Neuronal stem cell (in vitro differentiated cells): ENCODE data around the gene RELN.

ENCODE experiments used
- DNase-seq: peaks from one replicate; pipeline ENCODE4 v3.0.0-alpha.2; 2013; ENCODE audit warnings: low spot score
- H2AFZ ChIP-seq: one replicate; pipeline ENCODE4 v1.6.1; 2013; ENCODE audit warnings: mild to moderate bottlenecking, low read length, inconsistent platforms
- H2AK5ac ChIP-seq: 2 replicates; pipeline ENCODE4 v1.6.1; 2013; ENCODE audit warnings: low read depth, mild to moderate bottlenecking, inconsistent platforms, low read length, moderate library complexity, mixed read lengths
- H2BK120ac ChIP-seq: 2 replicates; pipeline ENCODE4 v1.6.1; 2013; ENCODE audit warnings: low read depth, mild to moderate bottlenecking, inconsistent platforms, low read length, moderate library complexity, mixed read lengths
- H2BK12ac ChIP-seq: one replicate; pipeline ENCODE4 v1.6.1; 2013; ENCODE audit warnings: low read length, inconsistent platforms
- H2BK15ac ChIP-seq: 2 replicates; pipeline ENCODE4 v1.6.1; 2013; ENCODE audit warnings: mild to moderate bottlenecking, low read length, inconsistent platforms, mixed read lengths
- H2BK5ac ChIP-seq: one replicate; pipeline ENCODE4 v1.6.1; 2013; ENCODE audit warnings: inconsistent platforms, mild to moderate bottlenecking, low read length, moderate library complexity
- H3K14ac ChIP-seq: one replicate; pipeline ENCODE4 v1.6.1; 2013; ENCODE audit warnings: low read length, inconsistent platforms
- H3K18ac ChIP-seq: 2 replicates; pipeline ENCODE4 v1.6.1; 2013; ENCODE audit warnings: low read length, inconsistent platforms
- H3K23ac ChIP-seq: 2 replicates; pipeline ENCODE4 v1.6.1; 2013; ENCODE audit warnings: low read depth, mild to moderate bottlenecking, mixed read lengths, low read length, inconsistent platforms; ENCODE audit not compliant: poor library complexity
- H3K27ac ChIP-seq: replicated peaks from 3 replicates; pipeline ENCODE4 v1.5.1; 2013; ENCODE audit warnings: low read length, inconsistent platforms
- H3K27me3 ChIP-seq, 3 experiments: 2 replicates each; pipeline ENCODE4 v1.6.1; 2013; ENCODE audit warnings: low read length in 3 of 3, mild to moderate bottlenecking in 2 of 3, inconsistent platforms in 1 of 3, low read depth in 1 of 3, mixed read lengths in 1 of 3, moderate library complexity in 1 of 3; ENCODE audit not compliant: control insufficient read depth in 3 of 3, insufficient read depth in 3 of 3
- H3K36me3 ChIP-seq, 2 donors: replicated peaks in 1 of 2; 2 replicates each; pipeline ENCODE4 v1.6.1; 2013; ENCODE audit warnings: low read length in 2 of 2; ENCODE audit not compliant: control insufficient read depth in 2 of 2, insufficient read depth in 2 of 2
- H3K4ac ChIP-seq: 2 replicates; pipeline ENCODE4 v1.6.1; 2013; ENCODE audit warnings: inconsistent platforms, mild to moderate bottlenecking, low read length, moderate library complexity
- H3K4me1 ChIP-seq, 2 donors: 1 replicate in 1 of 2; 2 replicates in 1 of 2; pipeline ENCODE4 v1.6.1; 2013; ENCODE audit warnings: low read length in 2 of 2, low read depth in 1 of 2; ENCODE audit not compliant: control insufficient read depth in 2 of 2, insufficient read depth in 1 of 2
- H3K4me2 ChIP-seq: one replicate; pipeline ENCODE4 v1.6.1; 2013; ENCODE audit warnings: mild to moderate bottlenecking, low read length, inconsistent platforms; ENCODE audit not compliant: insufficient read depth, poor library complexity, severe bottlenecking
- H3K4me3 ChIP-seq, 2 donors: 2 replicates each; pipeline ENCODE4 v1.5.1; 2013; ENCODE audit warnings: low read length in 2 of 2, mild to moderate bottlenecking in 2 of 2, inconsistent platforms in 1 of 2, moderate library complexity in 1 of 2
- H3K79me1 ChIP-seq: one replicate; pipeline ENCODE4 v1.6.1; 2013; ENCODE audit warnings: low read depth, mild to moderate bottlenecking, inconsistent platforms, low read length, moderate library complexity
- H3K9ac ChIP-seq: one replicate; pipeline ENCODE4 v1.6.1; 2013; ENCODE audit warnings: mild to moderate bottlenecking, low read depth, low read length, inconsistent platforms; ENCODE audit not compliant: poor library complexity
- H3K9me3 ChIP-seq, 2 donors: replicated peaks in 1 of 2; 2 replicates each; pipeline versions ENCODE3 to v1.6.1; 2013; ENCODE audit warnings: low read length in 2 of 2, mild to moderate bottlenecking in 2 of 2, inconsistent platforms in 1 of 2, low read depth in 1 of 2, mixed read lengths in 1 of 2, moderate library complexity in 1 of 2; ENCODE audit not compliant: control insufficient read depth in 2 of 2, insufficient read depth in 1 of 2
- H4K8ac ChIP-seq: one replicate; pipeline ENCODE4 v1.6.1; 2013; ENCODE audit warnings: low read depth, mild to moderate bottlenecking, inconsistent platforms, low read length, moderate library complexity
- H4K91ac ChIP-seq: one replicate; pipeline ENCODE4 v1.6.1; 2013; ENCODE audit warnings: low read length, low read depth, mild to moderate bottlenecking, inconsistent platforms; ENCODE audit not compliant: poor library complexity
- WGBS, 2 donors: extraction: QIAGEN DNeasy Blood & Tissue Kit; methylation state at CpG; one replicate each; pipeline ENCODE4 v1.1.7; 2013; ENCODE audit warnings: missing lambda C conversion rate in 2 of 2, mixed read lengths in 1 of 2; ENCODE audit not compliant: insufficient read length in 2 of 2, insufficient replicate concordance in 1 of 2; ENCODE audit errors: extremely low coverage in 2 of 2; 5-methylcytosine and 5-hydroxymethylcytosine counted together

Gene RELN

GRCh38 chr7:103854611-103855010 lies 134.8 kb downstream of the RELN start:
- no peak overlapping the region for H2BK5ac ChIP-seq
- H3K4me2 ChIP-seq, result no peak overlapping the region
- no peak overlapping the region for H2BK12ac ChIP-seq
- DNase-seq, result no peak
- no peak overlapping the region for H4K91ac ChIP-seq
- no peaks in the 10 kb centered on the region for H3K9me3 ChIP-seq
- WGBS, 2 donors, result no CpG with 5 or more reads among the region's 3 CpGs
- no peak overlapping the region for H3K4ac ChIP-seq
- H3K27ac ChIP-seq, result no peak overlapping the region
- H3K36me3 ChIP-seq, result no peaks in the 10 kb centered on the region
- H3K23ac ChIP-seq, result no peak overlapping the region
- H3K79me1 ChIP-seq, result no peaks in the 10 kb centered on the region
- no peak overlapping the region for H3K9ac ChIP-seq
- H3K27me3 ChIP-seq, result no peaks in the 10 kb centered on the region
- H4K8ac ChIP-seq, result no peak overlapping the region
- H2AK5ac ChIP-seq, result no peak overlapping the region
- H3K18ac ChIP-seq, result no peak overlapping the region
- no peaks in the 10 kb centered on the region for H3K4me1 ChIP-seq
- H3K14ac ChIP-seq, result no peak overlapping the region
- no peak overlapping the region for H2AFZ ChIP-seq
- H3K4me3 ChIP-seq, result no peak overlapping the region
- no peak overlapping the region for H2BK15ac ChIP-seq
- no peak overlapping the region for H2BK120ac ChIP-seq

- no peak overlapping the region for H3K9ac ChIP-seq
- no peak overlapping the region for H4K8ac ChIP-seq
- no peaks in the 10 kb centered on the region for H3K9me3 ChIP-seq
- no peaks in the 10 kb centered on the region for H3K27me3 ChIP-seq
- no peak overlapping the region for H3K4me3 ChIP-seq
- no peak overlapping the region for H3K23ac ChIP-seq
- no CpG with 5 or more reads among the region's 4 CpGs for WGBS, 2 donors
- no peak overlapping the region for H2BK15ac ChIP-seq
- no peak overlapping the region for H2BK120ac ChIP-seq
- H3K27ac ChIP-seq, result no peak overlapping the region
- H3K4me2 ChIP-seq, result no peak overlapping the region
- no peak overlapping the region for H3K4ac ChIP-seq
- H3K4me1 ChIP-seq, result no peaks in the 10 kb centered on the region
- no peak overlapping the region for H2AFZ ChIP-seq
- H3K14ac ChIP-seq, result no peak overlapping the region
- no peak overlapping the region for H2BK12ac ChIP-seq
- DNase-seq, result peak; percentile 27
- no peak overlapping the region for H2AK5ac ChIP-seq
- no peak overlapping the region for H4K91ac ChIP-seq
- H2BK5ac ChIP-seq, result no peak overlapping the region
- no peak overlapping the region for H3K18ac ChIP-seq
- no peaks in the 10 kb centered on the region for H3K36me3 ChIP-seq
- H3K79me1 ChIP-seq, result no peaks in the 10 kb centered on the region
These were observed 138.1 kb downstream of the RELN start for GRCh38 chr7:103851357-103851756.

GRCh38 chr7:103843689-103844480 lies 145.6 kb downstream of the RELN start:
- no CpG with 5 or more reads among the region's 2 CpGs for WGBS, 2 donors

GRCh38 chr7:103833401-103833800 lies 156.1 kb downstream of the RELN start:
- H3K79me1 ChIP-seq, result no peaks in the 10 kb centered on the region
- WGBS, 2 donors, result no CpG with 5 or more reads among the region's 3 CpGs
- no peak overlapping the region for H3K4me2 ChIP-seq
- no peaks in the 10 kb centered on the region for H3K9me3 ChIP-seq
- no peaks in the 10 kb centered on the region for H3K4me1 ChIP-seq
- H3K23ac ChIP-seq, result no peak overlapping the region
- no peak overlapping the region for H4K8ac ChIP-seq
- no peaks in the 10 kb centered on the region for H3K36me3 ChIP-seq
- no peak overlapping the region for H2BK12ac ChIP-seq
- H3K4me3 ChIP-seq, result no peak overlapping the region
- no peak overlapping the region for H3K18ac ChIP-seq
- no peak overlapping the region for H2AK5ac ChIP-seq
- no peak overlapping the region for H3K14ac ChIP-seq
- H3K27me3 ChIP-seq, result no peaks in the 10 kb centered on the region
- H3K9ac ChIP-seq, result no peak overlapping the region
- no peak overlapping the region for H3K4ac ChIP-seq
- no peak overlapping the region for H3K27ac ChIP-seq
- no peak overlapping the region for H2BK5ac ChIP-seq
- H2AFZ ChIP-seq, result no peak overlapping the region
- no peak overlapping the region for H2BK120ac ChIP-seq
- no peak for DNase-seq
- no peak overlapping the region for H4K91ac ChIP-seq
- H2BK15ac ChIP-seq, result no peak overlapping the region

More at GRCh38 chr7:103843689-103844480, 145.6 kb downstream of the RELN start:
- H4K91ac ChIP-seq, result no peak overlapping the region
- H3K4me3 ChIP-seq, result no peak overlapping the region
- H3K9me3 ChIP-seq, result no peaks in the 10 kb centered on the region
- H3K14ac ChIP-seq, result no peak overlapping the region
- no peaks in the 10 kb centered on the region for H3K4me1 ChIP-seq
- no peak overlapping the region for H2AK5ac ChIP-seq
- no peak overlapping the region for H3K4ac ChIP-seq
- H3K27me3 ChIP-seq, result no peaks in the 10 kb centered on the region
- no peak overlapping the region for H3K18ac ChIP-seq
- no peaks in the 10 kb centered on the region for H3K79me1 ChIP-seq
- H2AFZ ChIP-seq, result no peak overlapping the region
- H2BK5ac ChIP-seq, result no peak overlapping the region
- H3K9ac ChIP-seq, result no peak overlapping the region
- no peaks in the 10 kb centered on the region for H3K36me3 ChIP-seq
- no peak for DNase-seq
- no peak overlapping the region for H3K27ac ChIP-seq
- H2BK12ac ChIP-seq, result no peak overlapping the region
- H3K23ac ChIP-seq, result peak overlapping the region; percentile 73
- H3K4me2 ChIP-seq, result no peak overlapping the region
- no peak overlapping the region for H2BK120ac ChIP-seq
- no peak overlapping the region for H4K8ac ChIP-seq
- no peak overlapping the region for H2BK15ac ChIP-seq
